Activated CD8-positive, alpha-beta T cell treated with anti-CD3 and anti-CD28 coated beads for 36 hours (primary cell): ENCODE measurements around the gene TRIP6. TPM values are rescaled to one million over a fixed set of nuclear protein-coding genes. Genes with fewer than 3 reads are reported as not detected.

Source experiments
- ATAC-seq: fragments of 200-7000 bp; cut with Tn5 transposase; one replicate; pipeline ENCODE4 v1.10.0; 2021; ENCODE audit warnings: mild to moderate bottlenecking, moderate library complexity
- CTCF ChIA-PET: fragments of 350-600 bp; sonication (Branson Sonifier 250); formaldehyde crosslinking; loops from one replicate; lab custom pipeline; 2021; ENCODE audit warnings: antibody characterized with exemption; lab: Charles Lee
- POLR2A ChIA-PET: fragments of 350-600 bp; sonication (Branson Sonifier 250); formaldehyde crosslinking; loops from one replicate; lab custom pipeline; 2021; ENCODE audit warnings: antibody characterized with exemption; lab: Charles Lee
- DNase-seq: peaks from one replicate; pipeline ENCODE4 v3.0.0-alpha.2; 2020
- H3K27ac Mint-ChIP-seq: one replicate; pipeline ENCODE4 v1.8.0; 2021; ENCODE audit warnings: mild to moderate bottlenecking, mixed read lengths
- H3K27me3 Mint-ChIP-seq: one replicate; pipeline ENCODE4 v1.8.0; 2021; ENCODE audit warnings: mixed read lengths
- H3K36me3 Mint-ChIP-seq: one replicate; pipeline ENCODE4 v1.8.0; 2021; ENCODE audit warnings: low read depth, mixed read lengths
- H3K4me1 Mint-ChIP-seq: one replicate; pipeline ENCODE4 v1.8.0; 2021; ENCODE audit warnings: low read depth, mixed read lengths
- H3K4me3 Mint-ChIP-seq: one replicate; pipeline ENCODE4 v1.8.0; 2021; ENCODE audit warnings: mild to moderate bottlenecking, moderate library complexity, mixed read lengths
- H3K9me3 Mint-ChIP-seq: one replicate; pipeline ENCODE4 v1.8.0; 2021; ENCODE audit warnings: mixed read lengths
- CTCF ChIP-seq: fragments of 200-600 bp; IDR thresholded peaks from one replicate; pipeline ENCODE4 v1.8.0; 2022; ENCODE audit warnings: antibody characterized with exemption, mild to moderate bottlenecking
- intact Hi-C: fragments of 100-400 bp; cut with micrococcal nuclease; formaldehyde crosslinking; loops from one replicate; pipeline ENCODE4 v1.10.0; 2022
- total RNA-seq, 2 experiments: library from RNA; stranded (reverse); gene quantifications; one replicate each; pipeline ENCODE4 v1.2.3, GENCODE V29; 2021

The TRIP6 gene
- total RNA-seq, 2 experiments from 2014 or later, result 27.5 to 28.4 TPM

- no peak overlapping the region for H3K27ac Mint-ChIP-seq
- DNase-seq (no peak), ATAC-seq (no peak)
- ChIA-PET CTCF (interaction anchor here (1.7 kb wide), 1 partner anchor 23 kb away, joined by 7 read pairs; no protein-coding TSS in a partner anchor), POLR2A (no interaction called here)
- H3K27me3 Mint-ChIP-seq, result peaks cover 21% of the 10 kb centered on the region
- no peaks in the 10 kb centered on the region for H3K9me3 Mint-ChIP-seq
- no peaks in the 10 kb centered on the region for H3K36me3 Mint-ChIP-seq
- H3K4me3 Mint-ChIP-seq, result no peak overlapping the region
- intact Hi-C loops, result no loop called here
- no peak for TF ChIP-seq CTCF
- peaks cover 9% of the 10 kb centered on the region for H3K4me1 Mint-ChIP-seq
These were observed 44.7 kb upstream of the TRIP6 start for GRCh38 chr7:100822236-100823139.

DNA sequence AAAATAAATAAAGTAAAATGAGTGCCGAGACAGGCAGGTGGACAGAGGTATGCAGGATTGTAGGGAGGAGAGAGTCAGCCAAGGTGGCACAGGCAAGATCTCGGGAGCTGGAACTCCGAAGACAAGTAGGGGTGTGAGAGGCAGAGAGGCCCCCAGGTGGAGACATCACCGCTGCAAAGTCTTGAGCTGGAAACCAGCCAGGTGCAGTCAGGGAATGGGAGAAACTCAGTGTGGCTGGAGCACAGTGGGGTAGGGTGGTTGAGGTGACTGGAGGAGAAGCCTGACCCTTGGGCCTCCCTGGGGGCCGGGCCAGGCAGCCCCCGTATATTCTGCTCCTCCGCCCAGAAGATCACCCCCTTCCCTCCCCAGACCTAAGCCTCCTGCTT, 44.1 kb upstream of the TRIP6 start:
- no peaks in the 10 kb centered on the region for H3K36me3 Mint-ChIP-seq
- no peak overlapping the region for H3K27ac Mint-ChIP-seq
- intact Hi-C loops, result no loop called here
- ATAC-seq (no peak), DNase-seq (no peak)
- no peaks in the 10 kb centered on the region for H3K9me3 Mint-ChIP-seq
- H3K27me3 Mint-ChIP-seq, result peaks cover 28% of the 10 kb centered on the region
- H3K4me1 Mint-ChIP-seq, result peaks cover 14% of the 10 kb centered on the region
- CTCF ChIA-PET, result interaction anchor here (1.7 kb wide), 1 partner anchor 23 kb away, joined by 7 read pairs; no protein-coding TSS in a partner anchor
- no peak overlapping the region for H3K4me3 Mint-ChIP-seq
- TF ChIP-seq CTCF, result no peak
- POLR2A ChIA-PET, result no interaction called here

DNA sequence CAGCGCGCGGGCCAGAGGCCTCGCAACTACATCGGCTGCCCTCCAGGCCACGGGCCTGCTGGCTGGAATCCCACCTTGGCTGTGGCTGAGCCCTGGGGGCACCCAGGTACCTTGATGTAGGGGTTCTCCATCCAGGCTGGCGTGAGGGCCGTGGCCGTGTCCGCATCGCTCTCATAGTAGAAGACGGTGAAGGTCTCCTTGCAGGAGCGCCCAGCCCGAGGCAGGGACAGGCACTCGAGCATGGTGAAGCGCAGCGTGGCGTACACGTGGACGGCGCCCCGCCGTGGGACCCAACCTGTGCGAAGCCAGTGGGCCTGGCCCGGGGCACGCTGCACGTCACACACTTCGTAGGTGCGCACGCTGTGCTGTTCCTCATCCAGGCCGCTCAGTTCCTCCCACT, 43.7 kb upstream of the TRIP6 start:
- Mint-ChIP-seq H3K9me3 (no peaks in the 10 kb centered on the region), H3K27me3 (peaks cover 30% of the 10 kb centered on the region), H3K4me1 (peaks cover 14% of the 10 kb centered on the region), H3K4me3 (no peak overlapping the region), H3K27ac (no peak overlapping the region), H3K36me3 (no peaks in the 10 kb centered on the region)
- ATAC-seq, result no peak
- no peak for DNase-seq
- TF ChIP-seq CTCF, result no peak
- POLR2A ChIA-PET, result no interaction called here
- CTCF ChIA-PET, result no interaction called here
- intact Hi-C loops, result no loop called here

GRCh38 chr7:100824499-100825214, 42.5 kb upstream of the TRIP6 start:
- ChIA-PET POLR2A (no interaction called here), CTCF (no interaction called here)
- H3K36me3 Mint-ChIP-seq, result no peaks in the 10 kb centered on the region
- DNase-seq, result no peak
- no peaks in the 10 kb centered on the region for H3K9me3 Mint-ChIP-seq
- ATAC-seq, result no peak
- intact Hi-C loops, result no loop called here
- no peak overlapping the region for H3K27ac Mint-ChIP-seq
- peaks cover 33% of the 10 kb centered on the region for H3K27me3 Mint-ChIP-seq
- H3K4me1 Mint-ChIP-seq, result peaks cover 17% of the 10 kb centered on the region
- no peak for TF ChIP-seq CTCF
- no peak overlapping the region for H3K4me3 Mint-ChIP-seq
